ENCODE measurements around the gene CHRM2. TPM values are rescaled to one million over a fixed set of nuclear protein-coding genes. Genes with fewer than 3 reads are reported as not detected.
"Not testable (repeated sequence)": the region's sequence is repeated elsewhere in the genome, so short reads cannot be mapped to it uniquely, and the experiment has no call there.

CHRM2 gene
- under 1 TPM; 0.61 to 0.68 TPM for total RNA-seq
- polyA plus RNA-seq = under 1 TPM; 0.71 to 0.83 TPM
- long read RNA-seq, donor 1 = 0 reads
- long read RNA-seq, donor 2 = 0 reads
- long read RNA-seq, donor 3 = 0 reads
- long read RNA-seq, donor 4 = 0 reads
- long read RNA-seq, donor 5 = 0 reads

DNA sequence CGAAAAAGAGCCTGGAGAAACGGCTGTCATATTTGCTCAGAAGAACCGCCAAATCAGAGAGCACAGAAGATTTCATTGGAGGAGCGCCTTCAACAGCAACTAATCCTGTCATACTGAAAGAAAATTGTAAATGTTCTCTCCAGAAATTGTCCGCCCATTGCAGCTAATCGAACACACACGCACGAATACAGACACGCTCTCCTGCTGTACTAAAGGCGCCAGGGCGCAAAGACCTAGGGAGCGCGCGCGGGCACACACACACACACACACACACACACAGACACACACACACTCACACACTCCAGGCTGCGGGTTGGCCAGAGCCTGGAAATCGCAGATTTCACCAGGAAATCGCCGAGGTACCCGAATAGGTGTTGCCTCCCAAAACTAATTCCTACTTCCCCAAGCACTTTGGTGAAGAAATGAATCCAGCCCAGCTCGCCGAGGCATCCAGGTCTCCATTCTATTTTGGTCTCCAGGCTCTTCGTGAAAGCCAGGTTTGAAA is at the start of gene CHRM2:
TSS of gene CHRM2 (plus strand) at position 157 of the 505 bp plus-strand sequence. CDS start 146,214 bp downstream, outside the sequence.
- TF ChIP-seq, protein P1, sequence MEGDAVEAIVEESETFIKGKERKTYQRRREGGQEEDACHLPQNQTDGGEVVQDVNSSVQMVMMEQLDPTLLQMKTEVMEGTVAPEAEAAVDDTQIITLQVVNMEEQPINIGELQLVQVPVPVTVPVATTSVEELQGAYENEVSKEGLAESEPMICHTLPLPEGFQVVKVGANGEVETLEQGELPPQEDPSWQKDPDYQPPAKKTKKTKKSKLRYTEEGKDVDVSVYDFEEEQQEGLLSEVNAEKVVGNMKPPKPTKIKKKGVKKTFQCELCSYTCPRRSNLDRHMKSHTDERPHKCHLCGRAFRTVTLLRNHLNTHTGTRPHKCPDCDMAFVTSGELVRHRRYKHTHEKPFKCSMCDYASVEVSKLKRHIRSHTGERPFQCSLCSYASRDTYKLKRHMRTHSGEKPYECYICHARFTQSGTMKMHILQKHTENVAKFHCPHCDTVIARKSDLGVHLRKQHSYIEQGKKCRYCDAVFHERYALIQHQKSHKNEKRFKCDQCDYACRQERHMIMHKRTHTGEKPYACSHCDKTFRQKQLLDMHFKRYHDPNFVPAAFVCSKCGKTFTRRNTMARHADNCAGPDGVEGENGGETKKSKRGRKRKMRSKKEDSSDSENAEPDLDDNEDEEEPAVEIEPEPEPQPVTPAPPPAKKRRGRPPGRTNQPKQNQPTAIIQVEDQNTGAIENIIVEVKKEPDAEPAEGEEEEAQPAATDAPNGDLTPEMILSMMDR (IDR thresholded peaks at IDR 0.05; ENCODE audit: control extremely low read depth, extremely low read depth) = no peak
- Histone ChIP-seq H3K36me3 (ENCODE audit: control insufficient read depth in 4 of 4, insufficient read depth in 4 of 4, low read length in 4 of 4) (no peaks in the 10 kb centered on the region), H3K4me3 (peak within 1 kb of the TSS; percentile 21), H3K27me3 (ENCODE audit: control insufficient read depth in 3 of 3, insufficient read depth in 3 of 3, low read length in 2 of 3) (peaks cover 0 to 73% (median 54%) of the 10 kb centered on the region in 3 donors), H3K9ac (ENCODE audit: insufficient read depth in 1 of 2, low read length in 2 of 2) (no peak within 1 kb of the TSS), H3K4me1 (ENCODE audit: control insufficient read depth in 5 of 5, insufficient read depth in 5 of 5, low read length in 5 of 5) (peaks cover 0 to 31% (median 7%) of the 10 kb centered on the region in 5 donors), H3K27ac (ENCODE audit: low read depth in 1 of 2, low read length in 1 of 2) (peak within 1 kb of the TSS in 1 of 2 donors; percentile 77), H3K9me3 (ENCODE audit: control insufficient read depth in 4 of 4, insufficient read depth in 3 of 4, low read length in 3 of 4) (peaks cover 0 to 2% (median 0%) of the 10 kb centered on the region in 4 donors)
- ATAC-seq (ENCODE audit: insufficient read depth, low FRiP score) (no peak), DNase-seq (peak in 1 of 3 donors; percentile 31)
- WGBS, 2 donors = 2 to 3% methylated on average over 23 of the region's 23 CpGs

DNA sequence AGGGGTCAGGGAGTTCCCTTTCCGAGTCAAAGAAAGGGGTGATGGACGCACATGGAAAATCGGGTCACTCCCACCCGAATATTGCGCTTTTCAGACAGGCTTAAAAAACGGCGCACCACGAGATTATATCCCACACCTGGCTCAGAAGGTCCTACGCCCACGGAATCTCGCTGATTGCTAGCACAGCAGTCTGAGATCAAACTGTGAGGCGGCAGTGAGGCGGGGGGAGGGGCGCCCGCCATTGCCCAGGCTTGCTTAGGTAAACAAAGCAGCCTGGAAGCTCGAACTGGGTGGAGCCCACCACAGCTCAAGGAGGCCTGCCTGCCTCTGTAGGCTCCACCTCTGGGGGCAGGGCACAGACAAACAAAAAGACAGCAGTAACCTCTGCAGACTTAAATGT is 37.1 kb upstream of the CHRM2 start:
- not testable (repeated sequence) for H3K9me3 ChIP-seq (ENCODE audit: control insufficient read depth in 4 of 4, insufficient read depth in 3 of 4, low read length in 3 of 4); H3K4me3 ChIP-seq; H3K9ac ChIP-seq (ENCODE audit: insufficient read depth in 1 of 2, low read length in 2 of 2); ATAC-seq (ENCODE audit: insufficient read depth, low FRiP score); H3K4me1 ChIP-seq (ENCODE audit: control insufficient read depth in 5 of 5, insufficient read depth in 5 of 5, low read length in 5 of 5); DNase-seq; H3K27me3 ChIP-seq (ENCODE audit: control insufficient read depth in 3 of 3, insufficient read depth in 3 of 3, low read length in 2 of 3); H3K36me3 ChIP-seq (ENCODE audit: control insufficient read depth in 4 of 4, insufficient read depth in 4 of 4, low read length in 4 of 4); H3K27ac ChIP-seq (ENCODE audit: low read depth in 1 of 2, low read length in 1 of 2)
- WGBS, 2 donors = 58 to 77% methylated on average over 11 to 12 of the region's 16 CpGs

DNA sequence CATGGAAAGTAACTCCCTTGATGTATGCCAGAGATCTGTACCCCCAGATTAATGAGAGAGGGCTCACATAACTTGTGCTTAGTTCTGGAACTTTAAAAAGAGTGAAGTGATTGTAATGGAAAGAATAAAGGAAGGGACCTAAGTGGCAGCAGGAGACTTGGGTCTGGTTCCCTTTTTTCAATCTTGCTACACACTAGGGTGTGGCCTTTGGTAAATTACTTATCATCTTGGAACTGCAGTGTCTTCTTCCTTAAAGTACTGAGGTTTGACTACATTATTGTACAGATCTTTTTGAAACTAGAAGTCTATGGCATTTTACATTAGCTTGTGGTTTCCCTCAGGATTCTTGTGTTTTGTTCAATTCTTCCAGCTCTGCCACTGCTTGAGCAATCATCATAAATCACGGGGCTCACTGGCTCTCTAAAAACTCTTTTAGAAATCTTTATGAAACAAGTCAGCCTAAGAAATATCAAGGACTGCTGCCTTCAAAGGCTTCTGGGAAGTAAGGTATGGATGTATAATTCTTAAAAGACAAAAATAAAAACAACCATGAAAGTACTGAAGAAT is 22.5 kb upstream of the CHRM2 start:
- Histone ChIP-seq H3K36me3 (ENCODE audit: control insufficient read depth in 4 of 4, insufficient read depth in 4 of 4, low read length in 4 of 4) (no peaks in the 10 kb centered on the region), H3K27me3 (ENCODE audit: control insufficient read depth in 3 of 3, insufficient read depth in 3 of 3, low read length in 2 of 3) (no peaks in the 10 kb centered on the region), H3K27ac (ENCODE audit: low read depth in 1 of 2, low read length in 1 of 2) (no peak overlapping the region), H3K4me3 (no peak overlapping the region), H3K9ac (ENCODE audit: insufficient read depth in 1 of 2, low read length in 2 of 2) (no peak overlapping the region), H3K4me1 (ENCODE audit: control insufficient read depth in 5 of 5, insufficient read depth in 5 of 5, low read length in 5 of 5) (no peaks in the 10 kb centered on the region), H3K9me3 (ENCODE audit: control insufficient read depth in 4 of 4, insufficient read depth in 3 of 4, low read length in 3 of 4) (no peaks in the 10 kb centered on the region)
- DNase-seq = no peak
- ATAC-seq (ENCODE audit: insufficient read depth, low FRiP score) = no peak
- TF ChIP-seq, protein P1 (IDR thresholded peaks at IDR 0.05; ENCODE audit: control extremely low read depth, extremely low read depth) = no peak
- WGBS, 2 donors = 31 to 49% methylated on average over 1 of the region's 1 CpG

DNA sequence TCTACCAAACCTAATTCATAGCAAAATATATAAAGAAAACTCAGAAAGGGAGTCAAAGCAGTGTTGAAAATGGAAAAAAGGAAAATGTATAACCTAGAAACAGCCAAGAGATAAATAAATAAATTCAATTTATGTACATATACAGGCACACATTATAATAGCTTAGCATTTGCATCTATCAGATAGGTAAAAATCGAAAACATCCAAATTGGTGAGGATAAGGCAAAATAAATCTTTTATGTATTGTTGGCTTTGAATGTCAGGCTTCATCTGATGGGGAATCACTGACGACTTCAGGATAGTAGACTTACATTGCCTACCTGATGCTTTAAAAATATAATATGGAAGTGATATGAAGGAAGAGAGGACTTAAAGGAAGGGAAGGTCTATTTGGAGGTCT is 20.6 kb upstream of the CHRM2 start:
- no peaks in the 10 kb centered on the region for H3K4me1 ChIP-seq (ENCODE audit: control insufficient read depth in 5 of 5, insufficient read depth in 5 of 5, low read length in 5 of 5)
- no peak overlapping the region for H3K9ac ChIP-seq (ENCODE audit: insufficient read depth in 1 of 2, low read length in 2 of 2)
- ATAC-seq (ENCODE audit: insufficient read depth, low FRiP score) = no peak
- no peak overlapping the region for H3K27ac ChIP-seq (ENCODE audit: low read depth in 1 of 2, low read length in 1 of 2)
- 79 to 90% methylated on average over 2 of the region's 2 CpGs for WGBS, 2 donors
- H3K27me3 ChIP-seq (ENCODE audit: control insufficient read depth in 3 of 3, insufficient read depth in 3 of 3, low read length in 2 of 3) = no peaks in the 10 kb centered on the region
- no peaks in the 10 kb centered on the region for H3K9me3 ChIP-seq (ENCODE audit: control insufficient read depth in 4 of 4, insufficient read depth in 3 of 4, low read length in 3 of 4)
- TF ChIP-seq, protein P1 (IDR thresholded peaks at IDR 0.05; ENCODE audit: control extremely low read depth, extremely low read depth) = no peak
- no peaks in the 10 kb centered on the region for H3K36me3 ChIP-seq (ENCODE audit: control insufficient read depth in 4 of 4, insufficient read depth in 4 of 4, low read length in 4 of 4)
- no peak for DNase-seq
- no peak overlapping the region for H3K4me3 ChIP-seq
